Muscle of arm (tissue), 14 donors: ENCODE results near the gene GMPS. TPM values are rescaled to one million over a fixed set of nuclear protein-coding genes. Genes with fewer than 3 reads are reported as not detected.
A peak's percentile ranks its signal among the peaks of the same experiment; 100 is the strongest.
"Not testable (repeated sequence)": the region's sequence is repeated elsewhere in the genome, so short reads cannot be mapped to it uniquely, and the experiment has no call there.

Experiments used
- DNase-seq: peaks from one replicate; pipeline ENCODE4 v3.0.0-alpha.2; 2013
- long read RNA-seq, 11 donors: transcript quantifications; one replicate each; lab custom pipeline, GENCODE V29; 2026
- polyA plus RNA-seq, 12 donors: library from polyadenylated mRNA; unstranded; fragments of 120-200 nt; gene quantifications; one replicate each; pipeline ENCODE4 v1.2.1, GENCODE V29; 2013; ENCODE audit not compliant: insufficient read length in 12 of 12

Gene GMPS
- 10 to 100 TPM in 11 of 12 donors, not detected in 1; 32.7 to 59.3 (median 49.2) TPM for polyA plus RNA-seq
- long read RNA-seq, donor 1, full-length matches to known transcripts, result 10 of 22 reads
- long read RNA-seq, donor 1, partial matches to known transcripts, result 12 of 22 reads
- long read RNA-seq, donor 1, other reads (novel, unspliced or antisense), result 0 of 22 reads
- long read RNA-seq, donor 2, full-length matches to known transcripts, result 11 of 19 reads
- long read RNA-seq, donor 2, partial matches to known transcripts, result 8 of 19 reads
- long read RNA-seq, donor 2, other reads (novel, unspliced or antisense), result 0 of 19 reads
- long read RNA-seq, donor 3, full-length matches to known transcripts, result 1 of 1 reads
- long read RNA-seq, donor 3, partial matches to known transcripts, result 0 of 1 reads
- long read RNA-seq, donor 3, other reads (novel, unspliced or antisense), result 0 of 1 reads
- long read RNA-seq, donor 4, result 0 reads
- long read RNA-seq, donor 5, full-length matches to known transcripts, result 10 of 10 reads
- long read RNA-seq, donor 5, partial matches to known transcripts, result 0 of 10 reads
- long read RNA-seq, donor 5, other reads (novel, unspliced or antisense), result 0 of 10 reads
- long read RNA-seq, donor 6, full-length matches to known transcripts, result 5 of 5 reads
- long read RNA-seq, donor 6, partial matches to known transcripts, result 0 of 5 reads
- long read RNA-seq, donor 6, other reads (novel, unspliced or antisense), result 0 of 5 reads
- long read RNA-seq, donor 7, full-length matches to known transcripts, result 4 of 4 reads
- long read RNA-seq, donor 7, partial matches to known transcripts, result 0 of 4 reads
- long read RNA-seq, donor 7, other reads (novel, unspliced or antisense), result 0 of 4 reads
- long read RNA-seq, donor 8, full-length matches to known transcripts, result 7 of 20 reads
- long read RNA-seq, donor 8, partial matches to known transcripts, result 13 of 20 reads
- long read RNA-seq, donor 8, other reads (novel, unspliced or antisense), result 0 of 20 reads
- long read RNA-seq, donor 9, full-length matches to known transcripts, result 2 of 2 reads
- long read RNA-seq, donor 9, partial matches to known transcripts, result 0 of 2 reads
- long read RNA-seq, donor 9, other reads (novel, unspliced or antisense), result 0 of 2 reads
- long read RNA-seq, donor 10, full-length matches to known transcripts, result 2 of 7 reads
- long read RNA-seq, donor 10, partial matches to known transcripts, result 5 of 7 reads
- long read RNA-seq, donor 10, other reads (novel, unspliced or antisense), result 0 of 7 reads
- long read RNA-seq, donor 11, full-length matches to known transcripts, result 8 of 8 reads
- long read RNA-seq, donor 11, partial matches to known transcripts, result 0 of 8 reads
- long read RNA-seq, donor 11, other reads (novel, unspliced or antisense), result 0 of 8 reads

DNA sequence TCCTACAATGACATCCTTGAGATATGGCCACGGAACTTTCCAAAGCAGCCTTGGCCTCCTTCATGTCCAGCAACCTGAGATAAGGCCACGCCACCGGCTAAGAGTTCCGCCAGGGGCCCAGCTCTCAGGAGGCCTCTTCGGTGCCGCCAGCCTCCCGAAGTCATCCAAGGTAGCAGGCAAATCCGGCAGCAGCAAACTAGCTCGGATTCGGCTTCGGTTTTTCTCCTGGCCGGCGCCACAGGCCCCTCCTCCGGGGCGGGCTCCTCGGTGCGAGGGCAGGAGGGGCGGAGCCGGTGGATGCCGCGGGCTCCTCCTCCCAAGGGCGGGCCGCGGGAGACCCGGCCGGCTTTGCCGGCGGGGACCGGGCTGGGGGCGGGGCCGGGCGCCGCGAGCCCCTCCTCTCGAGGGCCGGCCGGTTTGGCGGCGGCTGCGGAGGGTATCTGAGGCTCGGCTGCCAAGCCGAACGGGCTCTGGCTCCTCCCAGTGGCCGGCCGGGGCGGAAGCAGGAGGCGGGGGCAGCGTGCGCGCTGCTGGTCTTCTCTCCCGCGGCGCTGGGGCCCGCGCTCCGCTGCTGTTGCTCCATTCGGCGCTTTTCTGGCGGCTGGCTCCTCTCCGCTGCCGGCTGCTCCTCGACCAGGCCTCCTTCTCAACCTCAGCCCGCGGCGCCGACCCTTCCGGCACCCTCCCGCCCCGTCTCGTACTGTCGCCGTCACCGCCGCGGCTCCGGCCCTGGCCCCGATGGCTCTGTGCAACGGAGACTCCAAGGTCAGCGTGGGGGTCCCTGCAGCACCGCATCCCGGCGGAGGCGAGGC lies at the start of gene GMPS:
GMPS (plus strand) TSS at position 518 of the 812 bp plus-strand sequence; CDS start at position 739, 221 bp downstream.
- DNase-seq, result peak; percentile 89

DNA sequence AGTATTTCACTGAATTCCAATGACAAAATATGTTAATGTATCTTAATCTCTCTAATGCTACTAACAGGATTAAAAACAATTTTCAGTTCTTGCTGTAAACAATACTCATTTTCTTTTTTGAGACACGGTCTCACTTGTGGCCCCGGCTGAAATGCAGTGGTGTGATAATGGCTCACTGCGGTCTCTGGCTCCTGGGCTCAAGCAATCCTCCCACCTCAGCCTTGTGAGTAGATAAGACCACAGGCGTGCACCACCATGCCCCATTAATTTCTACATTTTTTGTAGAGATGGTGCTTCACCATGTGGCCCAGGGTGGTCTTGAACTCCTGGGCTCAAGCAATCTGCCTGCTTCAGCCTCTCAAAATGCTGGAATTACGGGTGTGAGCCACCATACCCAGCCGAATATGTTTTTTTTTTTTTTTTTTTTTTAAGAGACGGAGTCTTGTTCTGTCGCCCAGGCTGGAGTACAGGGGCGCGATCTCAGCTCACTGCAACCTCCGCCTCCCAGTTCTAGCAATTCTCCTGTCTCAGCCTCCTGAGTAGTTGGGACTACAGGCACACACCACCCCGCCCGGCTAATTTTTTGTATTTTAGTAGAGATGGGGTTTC lies 41.9 kb upstream of the GMPS start:
- not testable (repeated sequence) for DNase-seq

DNA sequence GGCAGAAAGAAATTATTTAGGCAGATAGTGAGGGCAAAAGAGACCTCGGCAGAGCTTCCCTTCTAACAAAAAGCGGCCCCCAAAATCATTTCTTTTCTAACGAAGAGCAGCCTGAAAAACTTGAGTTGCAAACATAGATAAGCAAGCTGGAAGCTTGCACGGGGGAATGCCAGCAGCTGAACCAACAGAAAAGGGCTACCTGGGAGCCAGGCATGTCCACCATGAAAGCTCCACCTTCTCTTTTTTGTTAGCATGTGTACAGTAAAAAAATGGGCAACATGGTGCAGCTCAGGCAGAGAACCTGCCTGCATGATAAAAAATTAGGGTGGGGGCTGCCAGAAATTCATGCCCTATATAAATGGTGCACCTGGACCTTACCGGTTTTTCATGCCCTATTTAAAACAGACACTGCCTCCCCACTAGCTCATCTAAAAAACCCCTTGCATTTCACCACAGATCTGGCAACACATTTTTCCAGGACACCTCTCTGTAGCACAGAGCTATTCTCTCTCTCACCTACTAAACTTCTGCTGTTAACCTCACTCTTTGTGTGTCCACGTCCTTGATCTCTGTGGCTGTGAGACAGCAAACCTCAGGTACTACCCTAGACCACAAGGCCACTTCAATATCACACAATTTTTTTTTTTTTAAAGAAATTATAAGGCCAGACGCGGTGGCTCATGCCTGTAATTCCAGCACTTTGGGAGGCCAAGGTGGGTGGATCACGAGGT lies 34.9 kb upstream of the GMPS start:
- no peak for DNase-seq

DNA sequence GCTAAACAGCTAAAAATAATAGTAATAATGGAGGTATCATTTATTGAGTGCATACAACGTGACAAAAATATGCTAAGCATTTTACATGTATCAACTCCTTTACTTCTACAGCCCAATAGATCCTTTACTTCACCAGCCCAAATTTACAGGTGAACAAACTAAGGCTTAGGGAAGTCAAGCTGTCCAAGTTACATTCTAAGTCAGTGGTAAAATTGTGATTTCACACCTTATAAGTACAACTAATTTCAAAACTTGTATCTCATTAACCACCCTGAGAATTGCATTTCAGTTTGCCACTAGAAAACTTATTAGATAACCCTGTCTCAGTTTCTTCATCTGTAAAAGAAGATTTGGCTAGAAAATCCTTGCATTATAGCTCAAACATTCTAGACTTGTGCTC lies 26.9 kb upstream of the GMPS start:
- no peak for DNase-seq

DNA sequence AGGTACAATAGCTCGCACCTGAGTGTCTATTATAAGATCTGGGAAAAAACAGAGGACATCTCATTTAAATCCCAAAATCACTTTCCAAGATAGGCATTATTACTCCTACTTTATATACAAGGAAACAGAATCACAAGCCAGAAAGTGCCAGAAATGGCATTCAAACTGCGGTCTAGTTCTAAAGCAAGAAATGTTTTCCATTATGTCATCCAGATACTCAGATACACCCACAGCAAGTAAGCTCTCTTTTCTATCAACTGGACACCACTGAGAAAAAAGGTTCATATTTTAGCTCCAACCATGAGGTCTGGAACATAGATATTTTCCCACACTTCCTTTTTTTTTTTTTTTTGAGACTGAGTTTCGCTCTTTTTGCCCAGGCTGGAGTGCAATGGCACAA lies 24.3 kb upstream of the GMPS start:
- no peak for DNase-seq

DNA sequence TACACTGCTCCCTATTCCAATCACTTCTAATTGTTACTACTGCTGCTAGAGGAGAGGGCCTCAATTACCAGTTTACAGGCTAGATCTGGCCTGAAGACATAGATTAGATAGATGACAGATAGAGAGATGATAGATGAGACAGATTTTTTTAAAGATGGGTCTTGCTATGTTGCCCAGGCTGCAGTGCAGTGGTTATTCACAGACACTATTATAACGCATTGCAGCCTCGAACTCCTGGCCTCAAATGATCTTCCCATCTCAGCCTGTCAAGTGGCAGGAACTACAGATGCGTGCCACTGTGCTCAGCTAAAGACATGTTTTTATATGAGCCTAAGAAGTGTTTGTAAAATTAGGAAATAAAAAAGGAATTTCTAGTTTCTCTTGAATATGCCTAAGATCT lies 22.5 kb upstream of the GMPS start:
- DNase-seq, result no peak

DNA sequence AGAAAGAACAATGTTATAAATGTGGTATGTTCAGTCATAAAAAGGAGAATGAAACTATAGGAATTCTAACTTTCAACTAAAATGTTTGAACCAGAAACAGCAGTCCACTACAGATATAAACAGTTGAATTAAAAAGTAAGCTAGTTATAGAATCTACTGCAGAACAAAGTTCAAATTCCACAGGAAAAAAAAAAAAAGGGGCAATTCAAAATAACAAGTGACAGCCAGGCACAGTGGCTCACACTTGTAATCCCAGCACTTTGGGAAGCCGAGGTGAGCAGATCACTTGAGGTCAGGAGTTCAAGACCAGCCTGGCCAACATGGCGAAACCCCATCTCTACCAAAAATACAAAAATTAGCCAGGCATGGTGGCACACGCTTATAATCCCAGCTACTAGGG lies 21.0 kb upstream of the GMPS start:
- DNase-seq, result not testable (repeated sequence)

DNA sequence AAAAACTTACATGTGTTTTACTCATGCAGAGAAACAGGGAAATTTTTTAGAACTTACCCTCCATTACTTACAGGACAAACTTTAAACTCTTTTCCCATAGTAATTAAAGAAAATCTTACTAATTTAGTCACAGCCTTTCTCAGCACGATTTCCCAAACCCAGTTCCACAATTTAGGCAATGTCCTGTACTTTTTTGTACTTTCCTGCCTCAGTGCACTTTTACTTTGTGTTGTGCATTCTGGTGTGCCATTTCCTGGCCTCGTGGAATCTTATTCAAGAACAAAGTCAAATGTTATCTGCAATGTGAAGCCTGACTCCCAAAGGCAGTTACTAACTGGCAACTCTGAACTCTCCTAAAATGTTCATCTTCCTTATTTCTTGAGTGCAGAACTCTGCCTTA lies 18.1 kb upstream of the GMPS start:
- no peak for DNase-seq

DNA sequence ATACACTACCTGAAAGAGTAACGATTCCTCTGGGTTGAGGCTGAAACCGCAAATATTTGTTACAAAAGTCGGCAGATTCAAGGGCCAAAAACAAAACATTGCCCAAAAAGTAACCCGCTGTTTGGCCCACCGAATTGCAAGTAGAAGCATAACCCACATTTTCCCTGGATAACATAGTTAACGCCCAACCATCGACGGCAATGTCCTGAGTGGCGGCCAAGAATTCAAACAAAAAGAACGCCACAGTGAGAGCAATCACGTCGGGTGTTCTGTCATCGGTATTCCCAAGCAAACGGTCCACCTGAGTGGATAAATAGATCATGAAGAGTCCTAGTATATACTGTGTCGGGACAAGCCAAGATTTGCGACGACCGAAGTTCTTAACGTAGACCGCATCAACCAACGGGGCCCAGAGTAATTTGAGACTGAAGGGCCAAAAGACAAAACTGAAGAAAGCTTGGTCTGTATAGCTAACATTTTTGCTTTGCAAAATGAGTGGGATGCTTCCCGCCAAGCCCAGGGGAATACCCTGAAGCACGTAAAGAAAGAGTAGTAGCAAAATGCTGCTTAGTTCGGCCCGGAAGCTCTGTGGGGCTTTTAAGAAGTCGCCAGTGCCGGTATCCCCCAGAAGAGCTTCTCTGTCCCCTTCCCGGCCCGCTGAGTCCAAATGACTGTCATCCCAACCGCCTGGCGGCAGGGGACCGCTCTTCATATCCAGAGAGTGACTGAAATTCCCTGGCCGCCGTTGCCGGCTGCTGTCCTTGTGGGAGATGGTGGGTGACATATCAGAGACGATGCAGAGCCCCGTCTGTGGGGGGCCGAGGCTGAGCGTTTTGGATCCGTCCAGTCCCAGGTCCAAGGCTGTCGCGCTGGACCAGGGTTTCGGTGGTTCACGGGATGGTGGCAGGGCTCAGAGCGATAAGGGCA lies 17.0 kb upstream of the GMPS start:
- peak; percentile 20 for DNase-seq

DNA sequence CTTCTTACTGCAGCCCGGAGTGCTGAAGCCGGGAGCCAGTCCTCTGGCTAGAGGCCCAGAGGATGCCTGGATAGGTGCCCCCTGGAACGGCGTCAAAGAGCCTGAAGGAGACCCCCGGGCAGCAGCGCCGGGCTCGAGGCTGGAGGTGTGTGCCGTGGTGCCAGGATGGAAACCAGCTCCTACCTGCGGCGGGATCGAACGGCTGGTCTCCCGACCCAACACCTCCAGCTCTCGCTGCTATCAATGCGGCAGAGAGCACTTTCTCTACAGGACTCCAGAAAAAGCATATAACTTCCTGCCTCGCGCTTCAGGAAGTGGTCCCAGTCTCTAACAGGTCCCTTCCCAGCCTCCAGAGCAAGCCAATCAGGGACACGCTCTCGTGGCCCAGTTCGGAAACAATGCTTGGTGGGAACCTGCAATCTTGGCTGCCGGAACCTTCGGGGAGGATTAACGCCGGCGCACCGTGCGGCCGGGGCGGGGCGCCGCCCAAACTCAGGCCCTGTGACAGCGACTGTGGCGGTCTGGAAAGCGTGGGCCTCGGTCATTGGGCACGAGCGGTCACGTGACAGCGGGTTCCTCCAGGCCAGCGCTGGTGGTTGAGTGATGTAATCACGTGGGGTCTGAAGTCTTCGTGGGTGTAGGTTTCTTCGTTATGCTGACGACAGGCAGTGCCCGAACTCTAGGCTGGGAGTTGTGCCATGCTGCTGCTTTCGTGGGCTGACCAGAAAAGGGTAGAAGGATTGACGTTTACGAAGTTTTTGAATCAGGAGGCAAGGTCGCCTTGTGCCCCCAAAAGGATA lies 16.1 kb upstream of the GMPS start, which contains the start of gene SLC33A1:
SLC33A1 (minus strand) TSS at position 287 of the 800 bp plus-strand sequence. CDS start 430 bp downstream, outside the sequence.
- DNase-seq, result peak; percentile 99

DNA sequence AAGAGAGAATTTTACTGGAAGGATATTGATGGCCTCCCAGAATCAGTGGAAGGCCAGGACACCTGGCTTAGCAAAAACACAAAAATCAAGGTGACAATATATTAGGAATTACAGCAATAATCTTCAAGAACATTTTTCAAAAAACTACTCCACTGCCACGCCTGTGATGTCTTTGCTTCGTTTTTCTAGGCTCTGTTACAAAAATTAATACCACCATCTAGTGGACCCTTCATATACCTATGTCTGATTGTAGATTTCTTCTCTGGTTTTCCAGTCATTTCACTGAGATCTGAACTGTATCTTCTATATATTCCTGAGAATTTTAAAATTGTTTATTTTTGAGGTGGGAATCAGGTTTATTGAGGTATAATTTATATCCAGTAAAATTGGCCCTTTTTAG lies 10.6 kb upstream of the GMPS start:
- DNase-seq, result peak; percentile 27

DNA sequence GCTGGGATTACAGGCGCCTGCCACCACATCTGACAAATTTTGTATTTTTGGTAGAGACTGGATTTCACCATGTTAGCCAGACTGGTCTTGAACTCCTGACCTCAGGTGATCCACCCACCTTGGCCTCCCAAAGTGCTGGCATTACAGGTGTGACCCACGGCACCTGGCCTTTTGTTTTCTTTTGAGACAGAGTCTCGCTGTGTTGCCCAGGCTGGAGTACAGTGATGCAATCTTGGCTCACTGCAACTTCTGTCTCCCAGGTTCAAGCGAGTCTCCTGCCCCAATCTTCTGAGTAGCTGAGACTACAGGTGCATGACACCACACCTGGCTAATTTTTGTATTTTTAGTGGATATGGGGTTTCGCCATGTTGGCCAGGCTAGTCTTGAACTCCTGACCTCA lies 10.0 kb upstream of the GMPS start:
- DNase-seq, result not testable (repeated sequence)

DNA sequence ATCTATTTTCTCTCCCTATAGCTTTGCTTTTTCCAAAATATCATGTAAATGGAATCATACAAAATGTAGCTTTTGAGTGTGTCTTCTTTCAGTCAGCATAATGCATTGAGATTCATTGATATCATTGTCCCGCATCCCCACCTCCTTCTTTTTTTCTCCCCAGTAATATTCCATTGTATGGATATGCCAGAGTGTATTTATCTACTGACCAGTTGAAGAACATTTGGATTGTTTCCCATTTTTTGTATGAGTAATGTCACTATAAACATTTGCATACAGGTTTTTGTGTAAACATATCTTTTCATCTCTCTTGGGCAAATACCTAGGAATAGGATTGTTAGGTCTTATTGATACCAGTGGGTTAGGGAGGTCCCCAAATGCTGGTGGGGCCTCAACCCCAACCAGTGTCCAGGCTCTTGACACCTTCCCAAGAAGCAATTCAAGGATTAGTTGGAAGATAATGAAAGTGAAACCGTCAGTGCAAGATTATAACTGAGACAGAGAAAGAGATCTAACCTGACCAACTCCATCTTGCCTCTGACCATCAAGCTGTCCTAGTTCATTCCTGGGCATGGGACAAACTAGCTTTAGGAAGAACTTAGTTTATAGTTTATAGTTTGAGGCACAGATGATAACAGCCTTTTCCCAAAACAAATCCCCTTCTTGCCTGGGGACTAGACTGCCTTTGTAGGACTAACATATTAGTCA lies 8.8 kb upstream of the GMPS start:
- DNase-seq, result no peak

DNA sequence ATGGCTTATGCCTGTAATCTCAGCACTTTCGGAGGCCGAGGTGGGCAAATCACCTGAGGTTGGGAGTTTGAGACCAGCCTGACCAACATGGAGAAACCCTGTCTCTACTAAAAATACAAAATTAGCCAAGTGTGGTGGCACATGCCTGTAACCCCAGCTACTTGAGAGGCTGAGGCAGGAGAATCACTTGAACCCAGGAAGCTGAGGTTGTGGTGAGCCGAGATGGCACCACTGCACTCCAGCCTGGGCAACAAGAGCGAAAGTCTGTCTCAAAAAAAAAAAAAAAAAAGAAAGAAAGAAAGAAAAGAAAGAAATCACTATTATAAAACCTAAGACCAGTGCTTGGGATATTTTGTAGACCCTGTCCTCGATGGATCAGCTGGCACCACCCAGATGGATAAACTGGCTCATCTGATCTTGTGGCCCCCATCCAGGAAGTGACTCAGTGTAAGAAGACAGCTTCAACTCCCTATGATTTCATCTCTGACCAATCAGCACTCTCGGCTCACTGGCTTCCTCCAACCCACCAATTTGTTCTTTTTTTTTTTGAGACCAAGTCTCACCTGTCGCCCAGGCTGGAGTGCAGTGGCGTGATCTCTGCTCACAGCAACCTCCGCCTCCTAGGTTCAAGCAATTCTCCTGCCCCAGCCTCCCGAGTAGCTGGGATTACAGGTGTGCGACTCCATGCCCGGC lies 8.0 kb upstream of the GMPS start:
- not testable (repeated sequence) for DNase-seq

DNA sequence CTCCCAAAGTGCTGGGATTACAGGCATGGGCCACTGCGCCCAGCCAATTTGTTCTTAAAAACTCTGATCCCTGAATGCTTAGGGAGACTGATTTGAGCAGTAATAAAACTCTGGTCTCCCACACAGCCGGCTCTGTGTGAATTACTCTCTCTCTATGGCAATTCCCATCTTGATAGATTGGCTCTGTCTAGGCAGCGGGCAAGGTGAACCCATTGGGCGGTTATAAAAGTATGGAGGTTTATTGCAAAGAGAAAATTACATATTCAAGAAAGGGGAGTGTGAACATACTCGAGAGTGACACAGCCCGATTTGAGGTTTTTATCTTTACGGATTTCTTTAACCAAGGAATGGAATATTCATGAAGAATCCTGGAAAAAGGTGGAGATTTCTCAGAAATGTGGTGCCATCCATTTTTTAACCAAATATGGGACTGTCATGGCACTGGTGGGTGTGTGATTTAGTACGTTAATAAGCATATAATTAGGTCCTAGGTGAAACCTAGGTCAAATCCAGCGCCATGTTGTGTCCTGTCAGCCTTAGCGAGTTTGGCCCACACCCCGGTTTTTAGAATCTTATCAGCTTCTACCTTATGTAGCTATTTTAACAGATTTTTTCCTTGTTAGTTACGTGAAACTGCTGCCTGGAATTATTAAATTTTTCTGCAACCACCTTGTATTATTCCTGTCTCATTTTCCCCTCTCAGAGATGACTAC lies 7.2 kb upstream of the GMPS start:
- no peak for DNase-seq
